HG03097 (cell line): ENCODE measurements around the gene EPN3.

Experiments
- ATAC-seq: cut with Tn5 transposase; IDR thresholded peaks from one replicate; pipeline ENCODE4 v1.9.1; 2021; ENCODE audit not compliant: unreplicated experiment, low FRiP score

Gene EPN3

DNA sequence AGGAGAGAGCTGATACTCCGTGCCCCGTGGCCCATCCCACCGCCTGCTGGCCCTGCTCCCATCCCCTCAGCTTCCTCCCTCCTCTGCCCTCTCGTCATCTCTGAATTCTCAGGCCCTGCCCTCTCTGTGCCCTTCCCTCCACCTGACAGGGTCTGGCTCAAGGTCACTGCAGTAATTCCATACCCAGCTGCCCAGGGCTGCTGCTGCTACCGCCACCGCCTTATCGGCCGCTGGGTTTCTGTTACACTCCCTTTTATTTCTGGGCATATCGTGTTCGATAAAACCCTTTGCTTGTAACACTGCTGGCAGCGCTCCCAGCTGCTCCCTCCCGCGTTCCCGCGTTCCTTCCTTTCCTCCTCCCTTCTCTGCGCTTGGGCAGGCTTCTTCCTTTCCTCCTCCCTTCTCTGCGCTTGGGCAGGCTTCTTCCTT, 1.2 kb downstream of the EPN3 start:
- no peak for ATAC-seq

DNA sequence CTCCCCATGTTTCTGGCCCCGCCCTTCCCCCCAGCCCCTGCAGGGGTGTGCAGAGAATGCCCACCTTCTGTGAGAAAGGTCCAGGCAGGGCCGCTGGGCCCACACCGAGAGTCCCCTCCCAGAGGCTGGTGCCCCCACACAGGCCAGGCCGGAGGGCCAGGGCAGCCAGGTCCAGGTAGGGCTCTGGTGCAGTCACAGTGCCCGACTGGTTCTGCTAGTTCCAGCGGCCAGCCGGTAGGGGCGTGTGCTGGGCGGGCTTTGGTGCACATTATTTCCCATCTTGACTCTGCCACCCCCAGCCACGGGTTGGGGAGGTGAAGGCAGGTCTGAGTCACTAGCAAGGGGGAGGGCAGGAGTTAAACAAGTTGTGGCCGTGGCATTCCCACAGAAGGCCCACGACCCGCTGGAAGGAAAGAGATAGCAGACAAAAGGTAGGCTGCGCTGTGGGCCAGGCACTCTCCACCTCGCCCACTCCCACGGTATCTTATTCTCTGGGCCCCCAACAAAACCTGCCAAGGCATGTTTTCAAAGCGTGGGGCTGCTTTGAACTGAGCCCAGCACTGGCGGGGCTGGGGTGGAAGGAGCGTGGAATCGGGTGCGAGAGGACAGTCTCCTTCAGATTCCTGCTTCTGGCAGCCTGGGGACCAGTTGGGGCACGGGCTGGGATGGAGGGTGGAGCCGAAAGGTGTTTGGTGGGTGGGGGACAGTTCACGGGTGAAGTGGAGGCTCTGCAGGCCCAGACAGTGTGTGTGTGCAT, 1.9 kb downstream of the EPN3 start:
- no peak for ATAC-seq

DNA sequence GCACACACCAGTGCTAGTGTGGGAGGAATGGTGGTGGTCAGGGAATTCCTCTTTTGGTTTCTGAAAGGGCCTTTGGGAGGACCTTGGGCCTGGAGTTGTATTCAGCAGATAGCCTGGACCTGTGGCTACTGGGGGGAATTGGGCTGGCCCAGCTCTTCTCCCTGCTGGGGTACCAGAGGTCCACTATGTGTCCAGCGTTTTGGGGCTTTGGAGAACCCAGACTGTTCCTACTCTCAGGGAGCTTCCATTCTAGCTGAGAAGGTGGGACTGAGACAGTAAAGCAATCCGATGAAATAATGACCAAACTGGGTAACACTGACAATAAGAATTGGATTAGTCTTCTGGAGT, 2.4 kb downstream of the EPN3 start:
- no peak for ATAC-seq

DNA sequence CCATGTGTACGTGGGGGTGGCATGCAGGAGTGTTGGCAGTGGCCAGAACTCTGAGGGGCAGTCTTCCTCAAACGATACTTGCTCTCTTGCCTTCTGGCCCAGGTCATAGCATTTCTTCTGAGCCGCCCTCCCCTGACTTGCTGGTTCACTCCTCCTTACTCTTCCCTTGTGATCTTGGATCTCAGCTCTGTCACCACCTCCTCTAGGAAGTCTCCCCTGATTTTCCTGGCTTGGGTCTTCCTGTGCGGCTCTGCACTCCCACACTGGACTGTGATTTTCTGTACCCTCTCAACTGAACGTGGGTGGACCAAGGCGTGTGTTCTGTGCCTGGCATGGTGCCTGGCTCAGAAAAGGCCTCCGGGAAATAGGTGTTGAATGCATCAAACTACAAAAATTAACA, 2.9 kb downstream of the EPN3 start:
- no peak for ATAC-seq

GRCh38 chr17:50536683-50537646, 4.4 kb downstream of the EPN3 start:
- no peak for ATAC-seq

DNA sequence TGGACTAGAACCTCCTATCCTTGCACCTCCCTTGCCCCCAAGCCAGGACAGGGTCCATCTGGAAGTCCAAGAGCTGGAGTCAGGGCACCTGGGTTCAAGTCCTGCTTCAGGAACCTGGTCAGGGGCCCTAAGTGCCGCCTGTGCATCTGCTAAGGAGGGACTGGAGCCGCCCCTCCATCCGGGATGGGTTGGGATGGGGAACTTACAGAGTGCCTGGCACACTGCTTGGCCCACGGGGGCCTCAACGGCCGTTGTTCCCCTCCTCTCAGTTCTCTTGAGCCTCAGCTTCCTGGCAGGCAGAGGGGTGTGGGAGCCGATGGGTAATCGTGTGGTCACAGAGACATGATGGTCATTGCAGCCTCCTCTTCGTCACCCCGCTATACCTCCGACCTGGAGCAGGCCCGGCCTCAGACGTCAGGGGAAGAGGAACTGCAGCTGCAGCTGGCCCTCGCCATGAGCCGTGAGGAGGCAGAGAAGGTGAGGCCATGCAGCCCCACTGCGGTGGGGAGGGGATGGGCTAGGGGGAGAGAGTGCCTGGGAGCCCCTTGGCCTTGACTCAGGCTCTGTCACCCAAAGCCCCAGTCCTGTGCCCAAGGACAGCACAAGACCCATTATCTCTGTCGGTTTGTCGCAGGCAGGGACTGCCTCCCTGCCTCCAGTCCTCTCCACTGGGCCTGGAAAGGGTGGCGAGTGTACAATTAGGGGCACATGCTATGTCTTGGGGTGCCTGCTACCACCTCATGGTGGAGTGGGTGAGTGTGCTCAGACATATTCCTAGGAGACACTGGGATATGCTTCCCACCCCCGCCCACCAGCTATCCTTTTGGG, 5.4 kb downstream of the EPN3 start:
- no peak for ATAC-seq

DNA sequence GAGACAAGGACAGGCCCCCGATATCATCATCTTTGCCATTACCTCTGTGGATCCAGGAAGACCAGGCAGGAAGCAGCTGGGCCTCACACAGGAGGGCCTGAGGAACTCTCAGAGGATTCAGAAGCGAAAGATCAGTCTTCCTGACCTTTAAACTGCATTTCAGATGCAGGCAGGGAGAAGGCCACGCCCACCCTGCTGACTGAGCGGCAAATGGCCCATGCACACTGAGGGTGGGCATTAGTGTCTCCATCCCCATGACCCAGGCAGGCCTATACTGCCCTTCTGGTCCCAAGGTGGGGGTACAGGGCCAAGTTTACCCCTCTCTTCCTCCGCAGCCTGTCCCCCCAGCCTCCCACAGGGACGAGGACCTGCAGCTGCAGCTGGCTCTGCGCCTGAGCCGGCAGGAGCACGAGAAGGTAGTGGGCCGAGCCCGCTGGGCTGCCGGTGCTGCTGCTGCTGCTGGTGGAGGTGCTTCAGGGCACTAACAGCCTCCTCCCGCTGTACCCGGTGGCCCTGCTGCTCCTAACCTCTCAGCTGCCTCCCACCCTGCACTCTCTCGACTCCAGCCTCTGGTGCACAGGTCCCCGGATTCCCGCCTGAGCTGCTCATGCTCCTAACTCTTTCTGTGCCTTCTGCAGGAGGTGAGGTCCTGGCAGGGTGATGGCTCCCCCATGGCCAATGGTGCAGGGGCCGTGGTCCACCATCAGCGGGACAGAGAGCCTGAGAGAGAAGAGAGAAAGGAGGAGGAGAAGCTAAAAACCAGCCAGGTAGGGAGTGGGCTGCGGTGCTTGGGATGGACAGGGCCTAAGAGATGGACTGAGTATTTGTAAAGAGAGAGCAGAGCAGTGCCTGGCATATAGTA, 6.2 kb downstream of the EPN3 start:
- ATAC-seq: no peak

DNA sequence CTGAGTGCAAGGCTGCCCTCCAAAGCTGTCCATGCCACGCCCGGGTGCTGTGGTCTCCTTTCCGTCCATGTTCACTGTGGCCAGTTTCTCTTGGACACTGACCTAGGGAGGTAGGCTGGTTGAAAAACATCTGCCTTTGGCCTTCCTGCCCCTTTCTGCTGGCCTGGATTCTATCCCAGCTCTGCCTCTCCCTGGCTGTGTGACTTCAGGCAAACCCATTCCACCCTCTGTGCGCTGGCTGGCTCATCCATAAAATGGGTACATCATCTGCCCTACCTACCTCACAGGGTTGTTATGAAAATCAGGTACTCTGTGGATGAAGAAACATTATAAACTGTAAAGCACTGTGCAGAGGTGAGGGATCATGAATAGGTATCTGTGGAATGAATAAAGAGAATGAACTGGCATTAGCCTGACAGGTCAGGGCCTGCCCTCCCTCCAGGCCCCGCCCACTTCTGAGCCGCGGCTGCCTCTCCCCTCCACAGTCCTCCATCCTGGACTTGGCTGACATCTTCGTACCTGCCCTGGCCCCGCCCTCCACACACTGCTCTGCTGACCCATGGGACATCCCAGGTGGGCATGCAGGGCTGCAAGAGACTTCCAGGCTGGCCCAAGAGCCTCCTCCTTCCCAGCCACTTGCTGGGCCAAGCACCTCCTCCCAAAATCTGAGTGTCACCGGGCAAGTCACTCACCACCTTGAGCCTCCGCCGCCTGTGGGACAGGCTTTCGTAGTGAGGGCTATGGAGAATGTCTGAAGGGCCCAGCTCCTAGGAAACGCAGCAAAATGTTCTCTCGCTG, 7.4 kb downstream of the EPN3 start:
- no peak for ATAC-seq

DNA sequence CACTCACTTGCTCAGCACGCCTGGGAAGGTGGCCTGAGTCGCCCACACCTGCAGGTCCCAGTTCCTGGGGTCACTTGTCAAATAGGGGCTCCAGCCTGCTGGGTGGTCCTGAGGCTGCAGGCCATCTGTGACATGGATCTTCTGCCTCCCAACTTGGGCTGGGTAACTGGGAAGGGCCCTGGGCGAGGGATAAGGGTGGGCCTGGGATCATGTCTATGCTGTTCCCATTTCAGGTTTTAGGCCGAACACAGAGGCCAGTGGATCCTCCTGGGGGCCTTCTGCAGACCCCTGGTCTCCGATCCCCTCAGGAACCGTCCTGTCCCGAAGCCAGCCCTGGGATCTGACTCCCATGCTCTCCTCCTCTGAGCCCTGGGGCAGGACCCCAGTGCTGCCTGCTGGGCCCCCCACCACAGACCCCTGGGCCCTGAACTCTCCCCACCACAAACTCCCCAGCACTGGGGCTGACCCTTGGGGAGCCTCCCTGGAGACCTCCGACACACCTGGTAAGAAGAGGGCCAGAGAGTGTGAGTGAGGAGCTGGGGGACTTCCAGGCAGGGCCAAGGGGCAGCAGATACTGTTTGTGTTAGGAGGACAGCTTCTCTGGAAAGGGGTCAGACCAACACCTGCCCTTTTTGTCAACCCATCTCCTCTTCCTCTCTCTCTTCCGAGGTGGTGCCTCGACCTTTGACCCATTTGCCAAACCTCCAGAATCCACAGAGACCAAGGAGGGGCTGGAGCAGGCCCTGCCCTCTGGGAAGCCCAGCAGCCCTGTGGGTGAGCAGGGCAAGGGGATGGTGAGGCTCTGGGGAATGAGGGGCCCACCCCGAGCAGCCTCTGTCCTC, 8.2 kb downstream of the EPN3 start:
- no peak for ATAC-seq

- ATAC-seq: no peak
These were observed 8.8 kb downstream of the EPN3 start for GRCh38 chr17:50541402-50541715.

GRCh38 chr17:50541716-50542688, 9.5 kb downstream of the EPN3 start:
- peak; percentile 52 for ATAC-seq

- ATAC-seq: no peak
These were observed 10.6 kb downstream of the EPN3 start for GRCh38 chr17:50542795-50543774.

GRCh38 chr17:50544516-50544915, 12.0 kb downstream of the EPN3 start:
- no peak for ATAC-seq

DNA sequence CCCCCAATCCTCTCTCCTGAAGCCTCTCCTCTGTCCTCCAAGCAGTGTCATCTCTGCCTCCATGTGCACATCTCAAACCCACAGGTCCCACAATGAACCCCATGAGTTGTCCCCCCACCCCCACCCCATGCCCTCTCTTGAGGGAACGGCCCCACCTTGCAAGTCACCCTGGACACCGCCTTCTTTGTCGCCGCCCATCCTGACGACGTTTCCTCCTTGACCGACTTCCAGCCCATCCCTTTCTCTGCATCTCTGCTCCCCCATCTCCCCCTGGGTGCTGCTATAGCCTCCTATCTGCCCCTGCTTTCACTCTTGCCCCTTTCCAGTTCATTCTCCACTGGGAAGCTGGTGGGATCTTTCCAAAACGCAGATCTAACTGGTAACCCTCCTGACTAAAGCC, 12.8 kb downstream of the EPN3 start:
- no peak for ATAC-seq

- no peak for ATAC-seq
These were observed 14.1 kb downstream of the EPN3 start for GRCh38 chr17:50546701-50547034.

- peak; percentile 76 for ATAC-seq
These were observed 14.7 kb downstream of the EPN3 start, which contains the start of gene SPATA20 for GRCh38 chr17:50547035-50547735. TSS of gene SPATA20 (plus strand) at chr17:50547174. CDS start at chr17:50547209, 35 bp downstream.
